ENCODE data around the gene SYNJ2.

DNA sequence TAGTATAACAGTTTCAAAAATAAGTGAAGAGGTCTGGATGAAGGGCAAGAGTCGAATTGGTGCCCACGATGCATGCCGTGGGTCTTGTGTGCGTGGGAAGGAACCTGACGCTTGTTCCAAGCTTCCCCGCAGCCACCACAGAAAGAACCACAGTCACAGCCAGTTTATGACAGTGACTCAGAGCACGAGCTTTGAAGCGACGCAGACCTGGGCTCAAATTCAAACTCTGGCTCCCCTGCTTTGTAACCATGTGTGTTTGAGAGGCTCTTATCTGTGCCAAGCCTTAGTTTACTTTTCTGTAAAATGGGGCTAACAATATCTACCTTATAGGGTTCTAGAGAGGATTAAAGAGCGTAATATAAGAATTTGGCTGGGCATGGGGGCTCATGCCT lies 65.5 kb downstream of the SYNJ2 start:
- no peak for TF ChIP-seq HDAC2 (IDR thresholded peaks at IDR 0.05)
- no peak for TF ChIP-seq CBX2 (IDR thresholded peaks at IDR 0.05; ENCODE audit: borderline replicate concordance, low read depth)
- TF ChIP-seq, protein P1, sequence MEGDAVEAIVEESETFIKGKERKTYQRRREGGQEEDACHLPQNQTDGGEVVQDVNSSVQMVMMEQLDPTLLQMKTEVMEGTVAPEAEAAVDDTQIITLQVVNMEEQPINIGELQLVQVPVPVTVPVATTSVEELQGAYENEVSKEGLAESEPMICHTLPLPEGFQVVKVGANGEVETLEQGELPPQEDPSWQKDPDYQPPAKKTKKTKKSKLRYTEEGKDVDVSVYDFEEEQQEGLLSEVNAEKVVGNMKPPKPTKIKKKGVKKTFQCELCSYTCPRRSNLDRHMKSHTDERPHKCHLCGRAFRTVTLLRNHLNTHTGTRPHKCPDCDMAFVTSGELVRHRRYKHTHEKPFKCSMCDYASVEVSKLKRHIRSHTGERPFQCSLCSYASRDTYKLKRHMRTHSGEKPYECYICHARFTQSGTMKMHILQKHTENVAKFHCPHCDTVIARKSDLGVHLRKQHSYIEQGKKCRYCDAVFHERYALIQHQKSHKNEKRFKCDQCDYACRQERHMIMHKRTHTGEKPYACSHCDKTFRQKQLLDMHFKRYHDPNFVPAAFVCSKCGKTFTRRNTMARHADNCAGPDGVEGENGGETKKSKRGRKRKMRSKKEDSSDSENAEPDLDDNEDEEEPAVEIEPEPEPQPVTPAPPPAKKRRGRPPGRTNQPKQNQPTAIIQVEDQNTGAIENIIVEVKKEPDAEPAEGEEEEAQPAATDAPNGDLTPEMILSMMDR (IDR thresholded peaks at IDR 0.05) = no peak
- no peak for TF ChIP-seq EP300 (IDR thresholded peaks at IDR 0.05)
- no peak for TF ChIP-seq RNF2 (IDR thresholded peaks at IDR 0.05; ENCODE audit: borderline replicate concordance, low read depth)
- TF ChIP-seq, protein P2, sequence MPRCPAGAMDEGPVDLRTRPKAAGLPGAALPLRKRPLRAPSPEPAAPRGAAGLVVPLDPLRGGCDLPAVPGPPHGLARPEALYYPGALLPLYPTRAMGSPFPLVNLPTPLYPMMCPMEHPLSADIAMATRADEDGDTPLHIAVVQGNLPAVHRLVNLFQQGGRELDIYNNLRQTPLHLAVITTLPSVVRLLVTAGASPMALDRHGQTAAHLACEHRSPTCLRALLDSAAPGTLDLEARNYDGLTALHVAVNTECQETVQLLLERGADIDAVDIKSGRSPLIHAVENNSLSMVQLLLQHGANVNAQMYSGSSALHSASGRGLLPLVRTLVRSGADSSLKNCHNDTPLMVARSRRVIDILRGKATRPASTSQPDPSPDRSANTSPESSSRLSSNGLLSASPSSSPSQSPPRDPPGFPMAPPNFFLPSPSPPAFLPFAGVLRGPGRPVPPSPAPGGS (IDR thresholded peaks at IDR 0.05) = no peak
- no peak for TF ChIP-seq RFX5 (IDR thresholded peaks at IDR 0.05)
- TF ChIP-seq MYC (IDR thresholded peaks at IDR 0.05; ENCODE audit: borderline replicate concordance, low read length) = no peak
